ENCODE data around the gene UBE2H.

UBE2H gene

GRCh38 chr7:129926618-129927017 lies 26.1 kb downstream of the UBE2H start:
- no peak for TF ChIP-seq POLR2A (IDR thresholded peaks at IDR 0.05; ENCODE audit: extremely low read depth, insufficient read length)
- TF ChIP-seq CTCF (IDR thresholded peaks at IDR 0.05; ENCODE audit: low read depth, low read length): no peak
- TF ChIP-seq, protein P1, sequence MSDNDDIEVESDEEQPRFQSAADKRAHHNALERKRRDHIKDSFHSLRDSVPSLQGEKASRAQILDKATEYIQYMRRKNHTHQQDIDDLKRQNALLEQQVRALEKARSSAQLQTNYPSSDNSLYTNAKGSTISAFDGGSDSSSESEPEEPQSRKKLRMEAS (IDR thresholded peaks at IDR 0.05; ENCODE audit: low read depth, low read length): no peak
- no peak for TF ChIP-seq MYC (IDR thresholded peaks at IDR 0.05; ENCODE audit: low read depth, low read length)
- DNase-seq (ENCODE audit: low read depth): no peak
- no peak overlapping the region for H3K4me3 ChIP-seq (ENCODE audit: low read depth, low read length)

- TF ChIP-seq CTCF (IDR thresholded peaks at IDR 0.05; ENCODE audit: low read depth, low read length): no peak
- TF ChIP-seq POLR2A (IDR thresholded peaks at IDR 0.05; ENCODE audit: extremely low read depth, insufficient read length): no peak
- no peak for TF ChIP-seq MYC (IDR thresholded peaks at IDR 0.05; ENCODE audit: low read depth, low read length)
- TF ChIP-seq, protein P1 (IDR thresholded peaks at IDR 0.05; ENCODE audit: low read depth, low read length): no peak
Measured at GRCh38 chr7:129925416-129926002, 27.3 kb downstream of the UBE2H start.

DNA sequence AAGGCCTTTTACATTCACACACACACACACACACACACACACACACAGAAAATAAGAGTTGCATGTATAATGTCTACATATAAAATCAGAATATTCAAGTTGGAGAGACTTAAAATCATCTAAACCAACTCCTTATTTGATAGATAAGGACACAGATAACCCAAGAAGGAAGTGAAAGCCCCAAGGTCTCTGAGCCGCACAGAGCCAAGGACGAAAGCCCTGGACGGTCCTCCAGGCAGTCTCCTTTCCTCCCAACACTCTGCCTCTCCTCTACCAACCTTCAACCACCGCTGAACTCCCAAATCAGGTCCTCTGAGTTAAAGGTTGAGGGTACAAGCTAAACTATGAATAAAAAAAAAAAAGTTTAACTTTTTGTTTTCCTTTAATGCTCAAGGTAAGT lies 28.2 kb downstream of the UBE2H start:
- H3K4me3 ChIP-seq (ENCODE audit: low read depth, low read length): no peak overlapping the region
- DNase-seq (ENCODE audit: low read depth): no peak
- no peak for TF ChIP-seq MYC (IDR thresholded peaks at IDR 0.05; ENCODE audit: low read depth, low read length)
- TF ChIP-seq, protein P1 (IDR thresholded peaks at IDR 0.05; ENCODE audit: low read depth, low read length): no peak
- no peak for TF ChIP-seq CTCF (IDR thresholded peaks at IDR 0.05; ENCODE audit: low read depth, low read length)
- no peak for TF ChIP-seq POLR2A (IDR thresholded peaks at IDR 0.05; ENCODE audit: extremely low read depth, insufficient read length)

More at GRCh38 chr7:129925416-129926002, 27.3 kb downstream of the UBE2H start:
- no peak for DNase-seq (ENCODE audit: low read depth)
- no peak overlapping the region for H3K4me3 ChIP-seq (ENCODE audit: low read depth, low read length)

GRCh38 chr7:129923709-129924108 lies 29.1 kb downstream of the UBE2H start:
- H3K4me3 ChIP-seq (ENCODE audit: low read depth, low read length): no peak overlapping the region
- TF ChIP-seq, protein P1 (IDR thresholded peaks at IDR 0.05; ENCODE audit: low read depth, low read length): no peak
- TF ChIP-seq CTCF (IDR thresholded peaks at IDR 0.05; ENCODE audit: low read depth, low read length) (no peak), POLR2A (IDR thresholded peaks at IDR 0.05; ENCODE audit: extremely low read depth, insufficient read length) (no peak), MYC (IDR thresholded peaks at IDR 0.05; ENCODE audit: low read depth, low read length) (no peak)
- DNase-seq (ENCODE audit: low read depth): no peak

DNA sequence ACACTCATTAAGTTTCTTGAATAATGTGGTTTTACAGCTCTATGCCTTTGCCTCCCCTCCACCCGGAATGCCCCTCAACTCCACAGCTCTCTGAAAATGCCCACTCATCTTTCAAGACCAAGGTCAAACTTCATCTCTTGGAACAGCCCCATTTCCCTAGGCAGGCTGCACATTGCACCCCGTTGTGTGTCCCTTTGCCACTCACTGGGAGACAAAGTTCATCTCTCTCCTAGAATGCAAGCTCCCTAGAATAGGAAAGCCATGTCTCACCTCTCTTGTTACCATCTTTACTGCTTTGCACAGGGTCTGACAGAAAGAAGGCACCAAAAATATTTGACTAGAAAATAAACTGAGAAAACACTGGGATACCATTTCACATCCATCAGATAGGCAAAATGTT lies 33.3 kb downstream of the UBE2H start:
- no peak for TF ChIP-seq POLR2A (IDR thresholded peaks at IDR 0.05; ENCODE audit: extremely low read depth, insufficient read length)
- H3K4me3 ChIP-seq (ENCODE audit: low read depth, low read length): no peak overlapping the region
- no peak for DNase-seq (ENCODE audit: low read depth)

GRCh38 chr7:129918922-129919321 lies 33.8 kb downstream of the UBE2H start:
- TF ChIP-seq MYC (IDR thresholded peaks at IDR 0.05; ENCODE audit: low read depth, low read length) (no peak), CTCF (IDR thresholded peaks at IDR 0.05; ENCODE audit: low read depth, low read length) (no peak)
- DNase-seq (ENCODE audit: low read depth): no peak
- H3K4me3 ChIP-seq (ENCODE audit: low read depth, low read length): no peak overlapping the region

Measured in NB4 (cell line).